HEK293 (cell line): Measurements from ENCODE around the gene PROK1.

Source experiments
- CTCF ChIA-PET: fragments of 350-600 bp; formaldehyde crosslinking; extraction: SDS; loops from one replicate; lab custom pipeline; 2021; ENCODE audit warnings: antibody characterized with exemption; lab: Yijun Ruan, JAX
- POLR2A ChIA-PET: fragments of 300-600 bp; formaldehyde crosslinking; extraction: SDS; loops from one replicate; lab custom pipeline; 2020; ENCODE audit warnings: antibody characterized with exemption, inconsistent platforms; lab: Yijun Ruan, JAX
- H3K27ac ChIP-seq: fragments of 200-500 bp; sonication (Bioruptor generic); 2 replicates; pipeline ENCODE4 v1.5.1; 2014; ENCODE audit warnings: low read depth, low read length, control low read depth, inconsistent platforms; ENCODE audit errors: extremely low read depth
- H3K36me3 ChIP-seq, 2 experiments: fragments of 200-500 bp in 1 of 2; sonication (Bioruptor generic) in 1 of 2; 1 replicate in 1 of 2; 2 replicates in 1 of 2; pipeline ENCODE4 v1.5.1; 2014 to 2017; ENCODE audit warnings: inconsistent platforms in 2 of 2, low read length in 2 of 2; ENCODE audit not compliant: control insufficient read depth in 2 of 2, insufficient read depth in 1 of 2
- H3K4me1 ChIP-seq: fragments of 200-500 bp; sonication (Bioruptor generic); 2 replicates; pipeline ENCODE4 v1.5.1; 2014; ENCODE audit warnings: mild to moderate bottlenecking, low read length, inconsistent platforms; ENCODE audit not compliant: control insufficient read depth, insufficient read depth
- H3K4me3 ChIP-seq: 2 replicates; pipeline ENCODE4 v1.5.1; 2011; ENCODE audit warnings: low read depth, mild to moderate bottlenecking, control low read depth, low read length, moderate library complexity
- H3K9me3 ChIP-seq: fragments of 200-500 bp; sonication (Bioruptor generic); 2 replicates; pipeline ENCODE4 v1.5.1; 2014; ENCODE audit warnings: low read depth, low read length, inconsistent platforms; ENCODE audit not compliant: control insufficient read depth, insufficient read depth
- EGR2 ChIP-seq: fragments of 450-650 bp; formaldehyde crosslinking; IDR thresholded peaks from 2 replicates; pipeline ENCODE4 v1.5.1; 2016; ENCODE audit warnings: low read depth, missing biosample characterization, missing genetic modification characterization
- MYNN ChIP-seq: fragments of 450-650 bp; formaldehyde crosslinking; IDR thresholded peaks from 2 replicates; pipeline ENCODE4 v1.5.1; 2016; ENCODE audit warnings: missing biosample characterization, missing genetic modification characterization, borderline replicate concordance
- MZF1 ChIP-seq: fragments of 450-650 bp; formaldehyde crosslinking; IDR thresholded peaks from 2 replicates; pipeline ENCODE4 v1.5.1; 2017; ENCODE audit warnings: missing biosample characterization, missing genetic modification characterization, borderline replicate concordance
- ZNF10 ChIP-seq: fragments of 450-650 bp; formaldehyde crosslinking; IDR thresholded peaks from 2 replicates; pipeline ENCODE4 v1.5.1; 2017; ENCODE audit warnings: missing biosample characterization, missing genetic modification characterization
- ZNF121 ChIP-seq: fragments of 450-650 bp; formaldehyde crosslinking; IDR thresholded peaks from 2 replicates; pipeline ENCODE4 v1.5.1; 2016; ENCODE audit warnings: missing biosample characterization, missing genetic modification characterization
- ZNF302 ChIP-seq: fragments of 450-650 bp; formaldehyde crosslinking; IDR thresholded peaks from 2 replicates; pipeline ENCODE4 v1.5.1; 2016; ENCODE audit warnings: missing biosample characterization, missing genetic modification characterization, low read depth
- ZNF324 ChIP-seq: fragments of 450-650 bp; formaldehyde crosslinking; IDR thresholded peaks from 2 replicates; pipeline ENCODE4 v1.5.1; 2016; ENCODE audit warnings: missing biosample characterization, missing genetic modification characterization
- ZNF335 ChIP-seq: fragments of 450-650 bp; formaldehyde crosslinking; conservative IDR thresholded peaks from 2 replicates; pipeline ENCODE4 v1.5.1; 2016; ENCODE audit warnings: missing biosample characterization, missing genetic modification characterization
- ZNF354C ChIP-seq: fragments of 450-650 bp; formaldehyde crosslinking; IDR thresholded peaks from 2 replicates; pipeline ENCODE4 v1.5.1; 2016; ENCODE audit warnings: missing biosample characterization, missing genetic modification characterization, low read depth, borderline replicate concordance
- ZNF394 ChIP-seq: fragments of 450-650 bp; formaldehyde crosslinking; IDR thresholded peaks from 2 replicates; pipeline ENCODE4 v1.5.1; 2016; ENCODE audit warnings: missing biosample characterization, missing genetic modification characterization, mild to moderate bottlenecking, moderate library complexity, borderline replicate concordance
- ZNF423 ChIP-seq: fragments of 450-650 bp; formaldehyde crosslinking; IDR thresholded peaks from 2 replicates; pipeline ENCODE4 v1.5.1; 2016; ENCODE audit warnings: missing biosample characterization, missing genetic modification characterization
- ZNF544 ChIP-seq: fragments of 450-650 bp; formaldehyde crosslinking; IDR thresholded peaks from 2 replicates; pipeline ENCODE4 v1.5.0; 2017; ENCODE audit warnings: missing biosample characterization, missing genetic modification characterization
- ZNF548 ChIP-seq: fragments of 450-650 bp; formaldehyde crosslinking; IDR thresholded peaks from 2 replicates; pipeline ENCODE4 v1.5.1; 2016; ENCODE audit warnings: missing biosample characterization, missing genetic modification characterization
- ZNF558 ChIP-seq: fragments of 450-650 bp; formaldehyde crosslinking; IDR thresholded peaks from 2 replicates; pipeline ENCODE4 v1.5.1; 2016; ENCODE audit warnings: missing biosample characterization, missing genetic modification characterization
- ZNF561 ChIP-seq: fragments of 450-650 bp; IDR thresholded peaks from 2 replicates; pipeline ENCODE4 v1.5.1; 2018; ENCODE audit warnings: missing biosample characterization, missing genetic modification characterization, borderline replicate concordance
- ZNF571 ChIP-seq: fragments of 450-650 bp; formaldehyde crosslinking; IDR thresholded peaks from 2 replicates; pipeline ENCODE4 v1.5.0; 2017; ENCODE audit warnings: missing biosample characterization, missing genetic modification characterization
- ZNF596 ChIP-seq: fragments of 450-650 bp; IDR thresholded peaks from 2 replicates; pipeline ENCODE4 v1.5.0; 2018; ENCODE audit warnings: missing biosample characterization, mild to moderate bottlenecking, missing genetic modification characterization, moderate library complexity
- ZNF600 ChIP-seq: fragments of 450-650 bp; formaldehyde crosslinking; IDR thresholded peaks from 2 replicates; pipeline ENCODE4 v1.5.1; 2016; ENCODE audit warnings: missing biosample characterization, missing genetic modification characterization
- ZNF654 ChIP-seq: fragments of 450-650 bp; formaldehyde crosslinking; IDR thresholded peaks from 2 replicates; pipeline ENCODE4 v1.5.1; 2016; ENCODE audit warnings: low read depth, missing biosample characterization, missing genetic modification characterization
- ZNF707 ChIP-seq: fragments of 450-650 bp; formaldehyde crosslinking; IDR thresholded peaks from 2 replicates; pipeline ENCODE4 v1.5.1; 2016; ENCODE audit warnings: missing biosample characterization, missing genetic modification characterization
- ZNF747 ChIP-seq: fragments of 450-650 bp; formaldehyde crosslinking; IDR thresholded peaks from 2 replicates; pipeline ENCODE4 v1.5.1; 2016; ENCODE audit warnings: missing biosample characterization, missing genetic modification characterization
- ZNF792 ChIP-seq: fragments of 450-650 bp; formaldehyde crosslinking; IDR thresholded peaks from 2 replicates; pipeline ENCODE4 v1.5.1; 2016; ENCODE audit warnings: missing biosample characterization, missing genetic modification characterization
- TF ChIP-seq, protein P1 (sequence below): fragments of 450-650 bp; formaldehyde crosslinking; optimal IDR thresholded peaks from 2 replicates; pipeline ENCODE3; 2016; ENCODE audit warnings: missing biosample characterization, mild to moderate bottlenecking, missing genetic modification characterization
- TF ChIP-seq, protein P2 (sequence below): fragments of 450-650 bp; formaldehyde crosslinking; IDR thresholded peaks from 2 replicates; pipeline ENCODE4 v1.5.1; 2016; ENCODE audit warnings: missing biosample characterization, missing genetic modification characterization
- TF ChIP-seq, protein P3 (sequence below): fragments of 450-650 bp; formaldehyde crosslinking; IDR thresholded peaks from 2 replicates; pipeline ENCODE4 v1.5.1; 2016; ENCODE audit warnings: missing biosample characterization, missing genetic modification characterization, borderline replicate concordance
- TF ChIP-seq, protein P4 (sequence below): fragments of 450-650 bp; formaldehyde crosslinking; IDR thresholded peaks from 2 replicates; pipeline ENCODE4 v1.5.1; 2017; ENCODE audit warnings: missing biosample characterization, missing genetic modification characterization

The PROK1 gene

DNA sequence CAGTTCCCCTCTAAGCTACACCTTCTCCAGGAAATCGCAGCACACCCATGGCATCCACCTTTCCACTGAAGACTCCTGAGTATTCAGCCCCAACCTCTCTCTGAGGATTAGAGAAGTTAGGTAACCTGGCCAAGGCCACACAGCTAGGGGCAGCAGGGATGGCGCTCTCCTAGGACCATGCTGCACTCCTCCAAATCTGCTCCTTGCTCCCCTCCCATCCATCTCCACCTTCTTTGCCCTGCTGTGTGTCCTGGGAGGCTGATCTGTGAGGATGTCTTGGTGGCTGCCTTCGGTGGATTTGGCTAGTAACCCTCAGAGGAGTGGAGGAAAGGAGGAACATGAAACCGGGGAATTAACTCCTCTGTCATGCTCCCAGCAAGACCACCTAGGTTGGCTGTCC is 20.0 kb upstream of the PROK1 start:
- H3K4me1 ChIP-seq, result no peaks in the 10 kb centered on the region
- no peak overlapping the region for H3K4me3 ChIP-seq
- no peaks in the 10 kb centered on the region for H3K9me3 ChIP-seq
- CTCF ChIA-PET, result interaction anchor here (0.7 to 1.8 kb wide), 4 partner anchors 65 to 343 kb away, joined by 3 to 6 read pairs (median 4); no protein-coding TSS in a partner anchor
- POLR2A ChIA-PET, result no interaction called here
- H3K27ac ChIP-seq, result no peak overlapping the region
- no peaks in the 10 kb centered on the region for H3K36me3 ChIP-seq
- TF ChIP-seq ZNF10 (tag by site-specific recombination) (no peak), ZNF394 (no peak), ZNF302 (tag by site-specific recombination) (no peak), ZNF707 (tag by site-specific recombination) (no peak), ZNF747 (no peak), ZNF654 (tag by site-specific recombination) (no peak), ZNF324 (tag by site-specific recombination) (no peak), ZNF571 (no peak), ZNF548 (tag by site-specific recombination) (no peak), EGR2 (tag by site-specific recombination) (no peak), MYNN (tag by site-specific recombination) (no peak), ZNF121 (tag by site-specific recombination) (no peak), ZNF544 (tag by site-specific recombination) (no peak)
- TF ChIP-seq, protein P1, sequence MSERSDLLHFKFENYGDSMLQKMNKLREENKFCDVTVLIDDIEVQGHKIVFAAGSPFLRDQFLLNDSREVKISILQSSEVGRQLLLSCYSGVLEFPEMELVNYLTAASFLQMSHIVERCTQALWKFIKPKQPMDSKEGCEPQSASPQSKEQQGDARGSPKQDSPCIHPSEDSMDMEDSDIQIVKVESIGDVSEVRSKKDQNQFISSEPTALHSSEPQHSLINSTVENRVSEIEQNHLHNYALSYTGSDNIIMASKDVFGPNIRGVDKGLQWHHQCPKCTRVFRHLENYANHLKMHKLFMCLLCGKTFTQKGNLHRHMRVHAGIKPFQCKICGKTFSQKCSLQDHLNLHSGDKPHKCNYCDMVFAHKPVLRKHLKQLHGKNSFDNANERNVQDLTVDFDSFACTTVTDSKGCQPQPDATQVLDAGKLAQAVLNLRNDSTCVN, result no peak
- TF ChIP-seq, protein P2, sequence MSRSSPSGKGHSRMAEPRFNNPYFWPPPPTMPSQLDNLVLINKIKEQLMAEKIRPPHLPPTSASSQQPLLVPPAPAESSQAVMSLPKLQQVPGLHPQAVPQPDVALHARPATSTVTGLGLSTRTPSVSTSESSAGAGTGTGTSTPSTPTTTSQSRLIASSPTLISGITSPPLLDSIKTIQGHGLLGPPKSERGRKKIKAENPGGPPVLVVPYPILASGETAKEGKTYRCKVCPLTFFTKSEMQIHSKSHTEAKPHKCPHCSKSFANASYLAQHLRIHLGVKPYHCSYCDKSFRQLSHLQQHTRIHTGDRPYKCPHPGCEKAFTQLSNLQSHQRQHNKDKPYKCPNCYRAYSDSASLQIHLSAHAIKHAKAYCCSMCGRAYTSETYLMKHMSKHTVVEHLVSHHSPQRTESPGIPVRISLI, result no peak
- TF ChIP-seq, all 188 proteins: peak for 0

DNA sequence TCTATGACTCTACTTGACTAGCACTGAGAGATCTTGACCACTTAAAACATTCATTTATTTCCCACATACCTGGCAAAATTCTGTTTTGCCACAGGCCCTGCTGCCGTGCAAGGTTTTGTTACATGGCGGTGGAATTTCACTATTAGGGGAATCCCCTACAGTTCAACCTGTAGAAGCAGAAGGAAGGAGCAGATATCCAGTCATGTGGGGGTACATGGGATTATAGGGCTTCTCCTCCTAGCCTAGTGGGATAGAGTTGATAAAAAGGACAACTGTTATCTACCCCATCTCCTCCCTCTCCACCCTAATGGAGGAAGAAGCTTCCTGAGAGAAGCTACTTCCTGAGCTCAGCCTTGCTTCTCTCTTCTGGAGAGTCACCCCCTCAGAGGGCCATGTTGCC is 17.7 kb upstream of the PROK1 start:
- H3K4me3 ChIP-seq, result no peak overlapping the region
- CTCF ChIA-PET, result interaction anchor here (0.6 to 3.2 kb wide), 9 partner anchors 9 to 236 kb away, joined by 3 to 20 read pairs (median 3); no protein-coding TSS in a partner anchor
- H3K27ac ChIP-seq, result no peak overlapping the region
- H3K9me3 ChIP-seq, result no peaks in the 10 kb centered on the region
- no peaks in the 10 kb centered on the region for H3K36me3 ChIP-seq
- H3K4me1 ChIP-seq, result no peaks in the 10 kb centered on the region
- POLR2A ChIA-PET, result interaction anchor here (0.5 kb wide), 1 partner anchor 224 kb away, joined by 3 read pairs; no protein-coding TSS in a partner anchor
- TF ChIP-seq ZNF354C (no peak), ZNF558 (tag by site-specific recombination) (no peak), ZNF561 (no peak), ZNF423 (tag by site-specific recombination) (no peak), ZNF335 (tag by site-specific recombination) (no peak), ZNF792 (tag by site-specific recombination) (no peak), MZF1 (tag by site-specific recombination) (no peak), ZNF596 (no peak), ZNF600 (tag by site-specific recombination) (no peak)
- TF ChIP-seq, protein P3, sequence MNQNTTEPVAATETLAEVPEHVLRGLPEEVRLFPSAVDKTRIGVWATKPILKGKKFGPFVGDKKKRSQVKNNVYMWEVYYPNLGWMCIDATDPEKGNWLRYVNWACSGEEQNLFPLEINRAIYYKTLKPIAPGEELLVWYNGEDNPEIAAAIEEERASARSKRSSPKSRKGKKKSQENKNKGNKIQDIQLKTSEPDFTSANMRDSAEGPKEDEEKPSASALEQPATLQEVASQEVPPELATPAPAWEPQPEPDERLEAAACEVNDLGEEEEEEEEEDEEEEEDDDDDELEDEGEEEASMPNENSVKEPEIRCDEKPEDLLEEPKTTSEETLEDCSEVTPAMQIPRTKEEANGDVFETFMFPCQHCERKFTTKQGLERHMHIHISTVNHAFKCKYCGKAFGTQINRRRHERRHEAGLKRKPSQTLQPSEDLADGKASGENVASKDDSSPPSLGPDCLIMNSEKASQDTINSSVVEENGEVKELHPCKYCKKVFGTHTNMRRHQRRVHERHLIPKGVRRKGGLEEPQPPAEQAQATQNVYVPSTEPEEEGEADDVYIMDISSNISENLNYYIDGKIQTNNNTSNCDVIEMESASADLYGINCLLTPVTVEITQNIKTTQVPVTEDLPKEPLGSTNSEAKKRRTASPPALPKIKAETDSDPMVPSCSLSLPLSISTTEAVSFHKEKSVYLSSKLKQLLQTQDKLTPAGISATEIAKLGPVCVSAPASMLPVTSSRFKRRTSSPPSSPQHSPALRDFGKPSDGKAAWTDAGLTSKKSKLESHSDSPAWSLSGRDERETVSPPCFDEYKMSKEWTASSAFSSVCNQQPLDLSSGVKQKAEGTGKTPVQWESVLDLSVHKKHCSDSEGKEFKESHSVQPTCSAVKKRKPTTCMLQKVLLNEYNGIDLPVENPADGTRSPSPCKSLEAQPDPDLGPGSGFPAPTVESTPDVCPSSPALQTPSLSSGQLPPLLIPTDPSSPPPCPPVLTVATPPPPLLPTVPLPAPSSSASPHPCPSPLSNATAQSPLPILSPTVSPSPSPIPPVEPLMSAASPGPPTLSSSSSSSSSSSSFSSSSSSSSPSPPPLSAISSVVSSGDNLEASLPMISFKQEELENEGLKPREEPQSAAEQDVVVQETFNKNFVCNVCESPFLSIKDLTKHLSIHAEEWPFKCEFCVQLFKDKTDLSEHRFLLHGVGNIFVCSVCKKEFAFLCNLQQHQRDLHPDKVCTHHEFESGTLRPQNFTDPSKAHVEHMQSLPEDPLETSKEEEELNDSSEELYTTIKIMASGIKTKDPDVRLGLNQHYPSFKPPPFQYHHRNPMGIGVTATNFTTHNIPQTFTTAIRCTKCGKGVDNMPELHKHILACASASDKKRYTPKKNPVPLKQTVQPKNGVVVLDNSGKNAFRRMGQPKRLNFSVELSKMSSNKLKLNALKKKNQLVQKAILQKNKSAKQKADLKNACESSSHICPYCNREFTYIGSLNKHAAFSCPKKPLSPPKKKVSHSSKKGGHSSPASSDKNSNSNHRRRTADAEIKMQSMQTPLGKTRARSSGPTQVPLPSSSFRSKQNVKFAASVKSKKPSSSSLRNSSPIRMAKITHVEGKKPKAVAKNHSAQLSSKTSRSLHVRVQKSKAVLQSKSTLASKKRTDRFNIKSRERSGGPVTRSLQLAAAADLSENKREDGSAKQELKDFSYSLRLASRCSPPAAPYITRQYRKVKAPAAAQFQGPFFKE (tag by site-specific recombination), result no peak
- TF ChIP-seq, protein P4, sequence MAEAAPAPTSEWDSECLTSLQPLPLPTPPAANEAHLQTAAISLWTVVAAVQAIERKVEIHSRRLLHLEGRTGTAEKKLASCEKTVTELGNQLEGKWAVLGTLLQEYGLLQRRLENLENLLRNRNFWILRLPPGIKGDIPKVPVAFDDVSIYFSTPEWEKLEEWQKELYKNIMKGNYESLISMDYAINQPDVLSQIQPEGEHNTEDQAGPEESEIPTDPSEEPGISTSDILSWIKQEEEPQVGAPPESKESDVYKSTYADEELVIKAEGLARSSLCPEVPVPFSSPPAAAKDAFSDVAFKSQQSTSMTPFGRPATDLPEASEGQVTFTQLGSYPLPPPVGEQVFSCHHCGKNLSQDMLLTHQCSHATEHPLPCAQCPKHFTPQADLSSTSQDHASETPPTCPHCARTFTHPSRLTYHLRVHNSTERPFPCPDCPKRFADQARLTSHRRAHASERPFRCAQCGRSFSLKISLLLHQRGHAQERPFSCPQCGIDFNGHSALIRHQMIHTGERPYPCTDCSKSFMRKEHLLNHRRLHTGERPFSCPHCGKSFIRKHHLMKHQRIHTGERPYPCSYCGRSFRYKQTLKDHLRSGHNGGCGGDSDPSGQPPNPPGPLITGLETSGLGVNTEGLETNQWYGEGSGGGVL (tag by site-specific recombination), result no peak
